Measurements from ENCODE around the gene OR10G4. TPM values are rescaled to one million over a fixed set of nuclear protein-coding genes. Genes with fewer than 3 reads are reported as not detected.

OR10G4 gene
- total and polyA plus RNA-seq, 2 of the 8 experiments (the other 6 are each of a cell fraction or from before 2014, with no cell fraction given), result 0.14 TPM; not detected in 1

DNA sequence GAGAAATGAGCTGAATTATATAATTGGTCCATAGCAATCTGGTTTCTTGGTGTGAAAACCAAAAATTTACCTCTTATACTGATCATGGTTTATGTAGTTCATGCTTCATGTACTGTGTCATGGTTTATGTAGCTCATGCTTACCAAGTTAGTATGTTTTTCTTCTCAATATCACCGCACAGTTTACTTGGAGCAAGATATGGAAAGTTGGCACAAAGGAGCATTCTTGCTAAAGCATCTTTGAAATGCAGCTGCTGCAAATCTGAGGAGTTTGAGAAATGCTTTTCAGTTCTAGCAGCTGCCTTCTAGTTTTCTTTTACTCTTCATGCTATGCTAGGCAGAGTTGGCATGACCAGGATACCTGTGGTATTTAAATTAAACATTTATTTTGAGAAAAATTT is 23.9 kb downstream of the OR10G4 start:
- Histone ChIP-seq H2BK20ac (ENCODE audit: low read length) (no peak overlapping the region), H3K79me2 (ENCODE audit: control insufficient read depth in 1 of 2, insufficient read depth in 2 of 2, low read length in 2 of 2) (no peaks in the 10 kb centered on the region), H3K4me2 (ENCODE audit: insufficient read depth in 1 of 2, low read depth in 2 of 2, low read length in 2 of 2) (no peak overlapping the region), H2AFZ (ENCODE audit: low read length) (no peak overlapping the region), H3K56ac (replicated peaks; ENCODE audit: insufficient read length, low read depth, low read length) (no peak overlapping the region), H3K4ac (replicated peaks; ENCODE audit: insufficient read length, low read depth, low read length) (no peak overlapping the region), H4K8ac (ENCODE audit: extremely low read depth, insufficient read depth, low read length) (no peak overlapping the region), H3K27me3 (replicated peaks in 1 of 4; ENCODE audit: control insufficient read depth in 3 of 4, extremely low read depth in 1 of 4, insufficient read depth in 3 of 4, low read length in 3 of 4) (no peaks in the 10 kb centered on the region), H2BK120ac (replicated peaks; ENCODE audit: low read depth, low read length) (no peak overlapping the region), H3K36me3 (ENCODE audit: control insufficient read depth in 2 of 4, insufficient read depth in 4 of 4, low read length in 3 of 4) (no peaks in the 10 kb centered on the region), H3K9ac (replicated peaks in 1 of 4; ENCODE audit: extremely low read depth in 1 of 4, low read depth in 3 of 4, low read length in 3 of 4) (no peak overlapping the region), H2BK15ac (ENCODE audit: low read length) (no peak overlapping the region), H2BK12ac (ENCODE audit: low read depth, low read length) (no peak overlapping the region), H3K23me2 (ENCODE audit: low read depth, low read length) (no peaks in the 10 kb centered on the region), H3K9me3 (ENCODE audit: insufficient read depth in 2 of 2, low read depth in 1 of 2, low read length in 1 of 2) (no peaks in the 10 kb centered on the region), H4K20me1 (replicated peaks in 1 of 2; ENCODE audit: control insufficient read depth in 1 of 2, insufficient read depth in 2 of 2, low read length in 2 of 2) (no peaks in the 10 kb centered on the region), H3K27ac (ENCODE audit: low read depth, low read length) (no peak overlapping the region), H3K79me1 (ENCODE audit: low read depth, low read length) (no peaks in the 10 kb centered on the region), H3K23ac (ENCODE audit: insufficient read length) (no peak overlapping the region), H3K14ac (ENCODE audit: insufficient read length) (no peak overlapping the region), H3K4me3 (ENCODE audit: extremely low read depth in 1 of 4, insufficient read depth in 2 of 4, low read depth in 3 of 4, low read length in 4 of 4) (no peak overlapping the region), H4K5ac (ENCODE audit: insufficient read length, low read depth, low read length) (no peak overlapping the region), H4K91ac (replicated peaks; ENCODE audit: insufficient read length, low read length) (no peak overlapping the region), H2AK5ac (ENCODE audit: low read depth, low read length) (no peak overlapping the region), H3K18ac (ENCODE audit: extremely low read depth, low read length) (no peak overlapping the region), H2BK5ac (ENCODE audit: low read depth, low read length) (no peak overlapping the region), H3K4me1 (replicated peaks in 1 of 4; ENCODE audit: control insufficient read depth in 3 of 4, insufficient read depth in 4 of 4, low read length in 3 of 4) (peaks cover 0 to 3% (median 0%) of the 10 kb centered on the region in 4 experiments; a peak in 1 of 7 replicates)
- no peak for DNase-seq (ENCODE audit: low read depth in 1 of 2, low spot score in 2 of 2)
- 91% methylated on average over 1 of the region's 1 CpG; no CpG with 5 or more reads in 1 of the 2 experiments for WGBS, 2 experiments (ENCODE audit: extremely low coverage in 1 of 2, insufficient coverage in 1 of 2, insufficient read length in 1 of 2, insufficient replicate concordance in 2 of 2, low coverage in 1 of 2, low lambda C conversion rate in 2 of 2, missing lambda C conversion rate in 1 of 2)
- no peak for FAIRE-seq
- CTCF ChIA-PET (ENCODE audit: partially characterized antibody), result interaction anchor here (1.0 kb wide), 1 partner anchor 18 kb away, joined by 4 read pairs; no protein-coding TSS in a partner anchor
- POLR2A ChIA-PET (ENCODE audit: partially characterized antibody), result no interaction called here
- TF ChIP-seq CBX8 (IDR thresholded peaks at IDR 0.05; ENCODE audit: borderline replicate concordance, low read depth, low read length) (no peak), SP1 (IDR thresholded peaks at IDR 0.05; ENCODE audit: low read depth, low read length) (no peak), GABPA (IDR thresholded peaks at IDR 0.05; ENCODE audit: borderline replicate concordance, insufficient read depth, low read length) (no peak), POU5F1 (IDR thresholded peaks at IDR 0.05; ENCODE audit: low read depth, low read length) (no peak), KDM1A (IDR thresholded peaks at IDR 0.05; ENCODE audit: borderline replicate concordance, low read length) (no peak), JUND (IDR thresholded peaks at IDR 0.05; ENCODE audit: low read length) (no peak), EGR1 (IDR thresholded peaks at IDR 0.05; ENCODE audit: borderline replicate concordance, low read depth, low read length) (no peak), CTCF (IDR thresholded peaks at IDR 0.05; ENCODE audit: control extremely low read depth in 1 of 3, insufficient read depth in 1 of 3, low read depth in 1 of 3, low read length in 3 of 3) (no peak), ZNF274 (IDR thresholded peaks at IDR 0.05; ENCODE audit: borderline replicate concordance, extremely low read depth, low read length) (no peak), CREB1 (IDR thresholded peaks at IDR 0.05) (no peak), NRF1 (IDR thresholded peaks at IDR 0.05; ENCODE audit: low read depth, low read length) (no peak), TBP (IDR thresholded peaks at IDR 0.05; ENCODE audit: low read depth, low read length) (no peak), ASH2L (IDR thresholded peaks at IDR 0.05; ENCODE audit: low read length) (no peak)

Data from H1 (cell line).